Colonic mucosa (tissue), 4 donors: Measurements from ENCODE around the gene NMNAT1. TPM values are rescaled to one million over a fixed set of nuclear protein-coding genes. Genes with fewer than 3 reads are reported as not detected.
A peak's percentile ranks its signal among the peaks of the same experiment; 100 is the strongest.
"Not testable (repeated sequence)": the region's sequence is repeated elsewhere in the genome, so short reads cannot be mapped to it uniquely, and the experiment has no call there.

Experiments
- DNase-seq: peaks from one replicate; pipeline ENCODE4 v3.0.0-alpha.2; 2020
- H3K27ac ChIP-seq: fragments of 200-600 bp; one replicate; pipeline ENCODE4 v1.8.0; 2021
- H3K27me3 ChIP-seq: fragments of 200-600 bp; one replicate; pipeline ENCODE4 v1.8.0; 2021
- H3K36me3 ChIP-seq: fragments of 200-600 bp; one replicate; pipeline ENCODE4 v1.8.0; 2021
- H3K4me1 ChIP-seq: fragments of 200-600 bp; one replicate; pipeline ENCODE4 v1.8.0; 2021; ENCODE audit warnings: mild to moderate bottlenecking
- H3K4me3 ChIP-seq: fragments of 200-600 bp; one replicate; pipeline ENCODE4 v1.8.0; 2021
- H3K9ac ChIP-seq, 2 donors: one replicate each; pipeline ENCODE4 v1.7.0; 2013; ENCODE audit warnings: control low read depth in 2 of 2, low read depth in 2 of 2, low read length in 2 of 2
- H3K9me3 ChIP-seq: fragments of 200-600 bp; one replicate; pipeline ENCODE4 v1.8.0; 2021
- CTCF ChIP-seq: fragments of 200-600 bp; IDR thresholded peaks from one replicate; pipeline ENCODE4 v1.8.0; 2022; ENCODE audit warnings: antibody characterized with exemption, mild to moderate bottlenecking
- intact Hi-C: fragments of 100-400 bp; cut with DNase I; formaldehyde crosslinking; loops from one replicate; pipeline ENCODE4 v1.14.1; 2022
- total RNA-seq, 2 donors: library from RNA; stranded (reverse); fragmentation: NEBNext Ultra II Directional in 1 of 2; extraction: Animal tissue kit (Norgen Biotek cat#: 25700) in 1 of 2; gene quantifications; one replicate each; pipeline ENCODE4 v1.2.1, GENCODE V29; 2021
- donor health status: healthy.
- donor health status: DM: no; HTN: no; CAD: no.
- donor health status: DM: no; HTN: no; CAD: no.

The NMNAT1 gene
- total RNA-seq, 2 donors from 2014 or later = 18.8 to 25.4 TPM

- intact Hi-C loops = no loop called here
- H3K4me1 ChIP-seq = no peaks in the 10 kb centered on the region
Measured at GRCh38 chr1:10022656-10023055, 79.4 kb downstream of the NMNAT1 start.

GRCh38 chr1:10025354-10025753, 82.1 kb downstream of the NMNAT1 start:
- Histone ChIP-seq H3K36me3 (no peaks in the 10 kb centered on the region), H3K9me3 (no peaks in the 10 kb centered on the region), H3K4me1 (no peaks in the 10 kb centered on the region), H3K9ac (no peak overlapping the region), H3K27me3 (no peaks in the 10 kb centered on the region), H3K4me3 (no peak overlapping the region), H3K27ac (no peak overlapping the region)
- DNase-seq = no peak
- intact Hi-C loops = no loop called here
- TF ChIP-seq CTCF = no peak

More at GRCh38 chr1:10022656-10023055, 79.4 kb downstream of the NMNAT1 start:
- TF ChIP-seq CTCF = no peak
- H3K4me3 ChIP-seq = no peak overlapping the region
- no peak for DNase-seq
- no peak overlapping the region for H3K27ac ChIP-seq
- no peaks in the 10 kb centered on the region for H3K9me3 ChIP-seq
- no peak overlapping the region for H3K9ac ChIP-seq
- H3K36me3 ChIP-seq = no peaks in the 10 kb centered on the region
- no peaks in the 10 kb centered on the region for H3K27me3 ChIP-seq

- H3K36me3 ChIP-seq = no peaks in the 10 kb centered on the region
- no peak for DNase-seq
- H3K4me3 ChIP-seq = no peak overlapping the region
- no peak overlapping the region for H3K27ac ChIP-seq
- no peaks in the 10 kb centered on the region for H3K9me3 ChIP-seq
- TF ChIP-seq CTCF = no peak
- no peaks in the 10 kb centered on the region for H3K27me3 ChIP-seq
- intact Hi-C loops = no loop called here
- H3K9ac ChIP-seq = no peak overlapping the region
- no peaks in the 10 kb centered on the region for H3K4me1 ChIP-seq
Measured at GRCh38 chr1:10027027-10027426, 83.8 kb downstream of the NMNAT1 start.

- H3K36me3 ChIP-seq, H3K4me1 ChIP-seq, H3K27ac ChIP-seq, intact Hi-C loops, H3K27me3 ChIP-seq, H3K9me3 ChIP-seq, H3K9ac ChIP-seq, DNase-seq, H3K4me3 ChIP-seq: not testable (repeated sequence)
Measured at GRCh38 chr1:10028956-10029500, 85.8 kb downstream of the NMNAT1 start.

- no peak for DNase-seq
- intact Hi-C loops = loop anchor here (5.0 kb wide), 3 partner anchors 76 to 154 kb away; no protein-coding TSS in a partner anchor
- Histone ChIP-seq H3K27me3 (no peaks in the 10 kb centered on the region), H3K9ac (no peak overlapping the region), H3K9me3 (no peaks in the 10 kb centered on the region), H3K36me3 (no peaks in the 10 kb centered on the region), H3K27ac (no peak overlapping the region), H3K4me1 (peaks cover 9% of the 10 kb centered on the region), H3K4me3 (no peak overlapping the region)
- TF ChIP-seq CTCF = no peak
Measured at GRCh38 chr1:10031461-10031860, 88.2 kb downstream of the NMNAT1 start.

- peak; percentile 97 for DNase-seq
- intact Hi-C loops = loop anchor here (5.0 kb wide), 3 partner anchors 75 to 155 kb away; no protein-coding TSS in a partner anchor
- Histone ChIP-seq H3K36me3 (no peaks in the 10 kb centered on the region), H3K4me1 (peaks cover 9% of the 10 kb centered on the region), H3K27ac (peak within 1 kb of the TSS; percentile 91), H3K4me3 (peak within 1 kb of the TSS; percentile 78), H3K9me3 (no peaks in the 10 kb centered on the region), H3K27me3 (no peaks in the 10 kb centered on the region), H3K9ac (peak within 1 kb of the TSS; percentile 76 to 90)
- TF ChIP-seq CTCF = peak; percentile 87
Measured at GRCh38 chr1:10032590-10033358, 89.5 kb downstream of the NMNAT1 start, which contains the start of gene UBE4B. TSS of gene UBE4B (plus strand) at chr1:10032958. CDS start at chr1:10033671, 713 bp downstream.
